Amygdala (tissue), 56 donors: ENCODE data around the gene GRB10.

Experiments
- DNase-seq, 56 donors: peaks; one replicate each; lab custom pipeline; 2025; lab: John Stamatoyannopoulos, UW

The GRB10 gene

GRCh38 chr7:50677638-50677996 lies 105.1 kb downstream of the GRB10 start:
- DNase-seq: no peak

GRCh38 chr7:50676740-50677637 lies 105.7 kb downstream of the GRB10 start:
- DNase-seq: peak in 36 of 56 donors; percentile 12 to 76 (median 44)

- DNase-seq: no peak
Observed at GRCh38 chr7:50676079-50676478, 106.6 kb downstream of the GRB10 start.

GRCh38 chr7:50674896-50675835 lies 107.5 kb downstream of the GRB10 start:
- no peak for DNase-seq

GRCh38 chr7:50674299-50674698 lies 108.4 kb downstream of the GRB10 start:
- DNase-seq: no peak

- DNase-seq: no peak
Observed at GRCh38 chr7:50673096-50673495, 109.6 kb downstream of the GRB10 start.

GRCh38 chr7:50672045-50672444 lies 110.7 kb downstream of the GRB10 start:
- no peak for DNase-seq

- DNase-seq: no peak
Observed at GRCh38 chr7:50671386-50671785, 111.3 kb downstream of the GRB10 start.

GRCh38 chr7:50669890-50670289 lies 112.8 kb downstream of the GRB10 start:
- no peak for DNase-seq

- no peak for DNase-seq
Observed at GRCh38 chr7:50667789-50668226, 114.9 kb downstream of the GRB10 start.

GRCh38 chr7:50667338-50667737 lies 115.4 kb downstream of the GRB10 start:
- no peak for DNase-seq

- DNase-seq: no peak
Observed at GRCh38 chr7:50666124-50666496, 116.6 kb downstream of the GRB10 start.

GRCh38 chr7:50665403-50666123 lies 117.1 kb downstream of the GRB10 start:
- DNase-seq: no peak

- DNase-seq: no peak
Observed at GRCh38 chr7:50664937-50665336, 117.8 kb downstream of the GRB10 start.

- DNase-seq: no peak
Observed at GRCh38 chr7:50664461-50664922, 118.2 kb downstream of the GRB10 start.

- peak in 6 of 56 donors; percentile 21 to 49 (median 34) for DNase-seq
Observed at GRCh38 chr7:50663396-50664102, 119.1 kb downstream of the GRB10 start.

GRCh38 chr7:50662996-50663395 lies 119.7 kb downstream of the GRB10 start:
- DNase-seq: no peak

- DNase-seq: no peak
Observed at GRCh38 chr7:50662041-50662694, 120.5 kb downstream of the GRB10 start.

- no peak for DNase-seq
Observed at GRCh38 chr7:50661345-50662040, 121.2 kb downstream of the GRB10 start.
